Stimulated activated naive B cell treated with anti-CD40 and anti-IgM and Interleukin-4, amounts not matched to agents 10 μg/mL and 1 μg/mL and 100 μg/mL, for 72 hours (primary cell): ENCODE results near the gene ZNF775.
"Not testable (repeated sequence)": the region's sequence is repeated elsewhere in the genome, so short reads cannot be mapped to it uniquely, and the experiment has no call there.

Experiments
- ATAC-seq, 2 donors: fragments of 150-1000 bp; cut with Tn5 transposase; replicated peaks; 2 replicates each; pipeline ENCODE4 v1.10.0; 2021; ENCODE audit warnings: moderate library complexity in 1 of 2
- DNase-seq: peaks from one replicate; pipeline ENCODE4 v3.0.0; 2021
- H3K27ac Mint-ChIP-seq: one replicate; pipeline ENCODE4 v1.8.0; 2022; ENCODE audit warnings: mild to moderate bottlenecking, mixed read lengths
- H3K27me3 Mint-ChIP-seq, 2 donors: one replicate each; pipeline ENCODE4 v1.8.0; 2022; ENCODE audit warnings: mixed read lengths in 2 of 2
- H3K36me3 Mint-ChIP-seq, 2 donors: one replicate each; pipeline ENCODE4 v1.8.0; 2022; ENCODE audit warnings: mixed read lengths in 2 of 2, mild to moderate bottlenecking in 1 of 2
- H3K4me1 Mint-ChIP-seq, 2 donors: one replicate each; pipeline ENCODE4 v1.8.0; 2022; ENCODE audit warnings: mixed read lengths in 2 of 2, mild to moderate bottlenecking in 1 of 2
- H3K4me3 Mint-ChIP-seq, 2 donors: one replicate each; pipeline ENCODE4 v1.8.0; 2022; ENCODE audit warnings: mild to moderate bottlenecking in 2 of 2, mixed read lengths in 2 of 2, moderate library complexity in 1 of 2
- H3K9me3 Mint-ChIP-seq, 2 donors: one replicate each; pipeline ENCODE4 v1.8.0; 2022; ENCODE audit warnings: mixed read lengths in 2 of 2, mild to moderate bottlenecking in 1 of 2

The ZNF775 gene

DNA sequence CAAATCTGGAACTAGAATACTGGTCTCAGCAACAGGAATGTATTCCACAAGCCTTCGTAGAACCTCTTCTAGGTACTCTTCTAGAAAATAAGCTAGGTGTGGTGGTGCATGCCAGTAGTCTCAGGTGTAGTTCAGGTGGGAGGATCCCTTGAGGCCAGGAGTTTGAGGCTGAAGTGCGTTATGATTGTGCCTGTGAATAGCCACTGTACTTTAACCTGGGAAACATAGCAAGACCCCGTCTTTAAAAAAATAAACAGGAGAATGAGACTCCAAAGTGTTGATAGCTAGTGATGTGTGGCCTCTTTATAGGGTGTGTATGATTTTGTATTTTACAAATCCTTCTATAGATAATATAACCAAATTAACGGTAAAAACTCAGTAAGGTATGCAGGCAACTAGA, 1.5 kb upstream of the ZNF775 start:
- peaks cover 37 to 46% of the 10 kb centered on the region in 2 donors for H3K36me3 Mint-ChIP-seq

DNA sequence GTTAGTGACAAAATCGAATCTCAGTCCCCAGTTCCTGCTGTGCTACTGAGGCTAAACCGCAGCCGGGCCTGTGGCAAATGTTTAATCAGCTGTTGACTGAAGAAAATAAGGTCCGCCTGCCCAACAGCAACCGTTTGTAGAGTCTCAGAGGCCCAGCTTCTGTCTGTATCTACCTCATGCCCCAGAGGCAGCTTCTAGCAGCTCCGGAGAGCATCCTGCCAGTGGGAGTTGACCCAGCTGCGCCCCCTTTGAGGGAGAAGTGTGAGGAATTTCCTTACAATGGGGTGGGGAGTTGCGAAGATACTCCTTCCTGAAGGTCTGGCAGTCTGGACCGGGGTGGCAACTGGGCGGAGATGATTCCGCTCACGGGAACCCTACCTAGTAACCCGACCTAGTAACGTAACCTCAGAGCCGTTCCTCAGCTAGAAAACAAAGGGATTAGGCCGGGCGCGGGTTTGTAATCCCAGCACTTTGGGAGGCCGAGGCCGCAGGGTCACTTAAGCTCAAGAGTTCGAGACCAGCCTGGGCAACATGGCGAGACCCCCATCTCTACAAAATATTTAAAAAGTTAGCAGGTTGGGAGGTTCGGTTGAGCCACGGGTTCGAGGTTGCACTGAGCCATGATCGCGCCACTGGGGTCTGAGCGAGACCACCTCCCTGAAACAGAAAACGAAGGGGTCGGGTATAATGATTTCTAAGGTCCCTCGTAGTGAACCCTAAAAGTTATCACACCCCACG, 846 bp upstream of the ZNF775 start:
- peaks cover 71 to 90% of the 10 kb centered on the region in 2 donors for H3K4me1 Mint-ChIP-seq
- H3K9me3 Mint-ChIP-seq, result no peaks in the 10 kb centered on the region
- H3K27me3 Mint-ChIP-seq, result no peaks in the 10 kb centered on the region
- peak in 1 of 2 donors; percentile 7 for ATAC-seq
- H3K27ac Mint-ChIP-seq, result peak overlapping the region; percentile 94
- H3K4me3 Mint-ChIP-seq, result peak overlapping the region; percentile 81 to 93
- peak; percentile 23 for DNase-seq
- peaks cover 32 to 46% of the 10 kb centered on the region in 2 donors for H3K36me3 Mint-ChIP-seq

More for the DNA sequence above, 1.5 kb upstream of the ZNF775 start:
- no peaks in the 10 kb centered on the region for H3K27me3 Mint-ChIP-seq
- no peak for ATAC-seq
- H3K4me3 Mint-ChIP-seq, result peak overlapping the region; percentile 59 to 93
- peak overlapping the region; percentile 94 for H3K27ac Mint-ChIP-seq
- peaks cover 70 to 90% of the 10 kb centered on the region in 2 donors for H3K4me1 Mint-ChIP-seq
- H3K9me3 Mint-ChIP-seq, result no peaks in the 10 kb centered on the region
- DNase-seq, result no peak

DNA sequence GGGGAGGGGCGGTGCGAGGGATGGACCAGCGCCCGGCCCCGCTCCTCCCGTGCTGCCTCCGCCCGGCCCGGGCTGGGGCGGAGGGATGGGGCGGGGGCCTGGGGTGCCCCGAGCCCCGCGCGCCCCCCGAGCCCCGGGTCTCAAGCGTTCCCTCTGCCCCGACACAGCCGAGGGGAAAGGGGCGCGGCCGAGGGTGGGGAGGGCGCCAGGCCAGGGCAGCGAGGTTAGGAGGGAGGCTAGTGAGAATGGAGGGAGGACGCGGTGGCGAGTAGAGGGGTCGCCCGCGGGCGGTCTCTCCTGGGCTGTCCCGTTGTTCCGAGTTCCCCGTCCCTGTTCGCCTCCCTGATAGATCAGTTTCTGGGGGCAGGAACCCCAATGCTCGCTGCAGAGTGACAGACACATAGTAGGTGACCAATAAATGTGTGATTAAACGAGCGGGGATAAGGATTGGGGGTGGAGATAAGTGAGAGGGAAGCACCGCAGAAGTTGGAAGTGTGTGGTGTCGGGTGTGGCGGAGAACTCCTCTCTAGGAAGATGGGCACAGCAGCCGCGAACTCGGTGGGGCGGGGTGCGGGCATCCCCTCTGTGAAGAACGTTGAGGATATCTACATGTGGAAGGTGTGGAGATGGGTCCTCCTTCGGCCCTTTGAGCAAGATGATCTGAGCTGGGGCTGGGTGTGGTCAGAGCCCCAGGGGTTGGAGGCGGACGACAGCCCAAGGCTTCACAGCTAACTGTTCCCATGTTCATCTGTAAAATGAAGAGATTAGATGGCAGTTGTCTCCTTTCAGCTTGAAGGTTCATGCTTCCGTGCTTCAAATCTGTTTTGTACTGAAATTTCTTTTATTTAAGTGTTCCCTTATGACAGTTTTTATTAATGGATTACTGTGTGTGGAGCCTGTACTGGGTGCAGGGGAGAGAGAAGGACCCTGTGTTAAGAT, 580 bp downstream of the ZNF775 start:
- no peak for DNase-seq
- Mint-ChIP-seq H3K27ac (peak overlapping the region; percentile 95), H3K36me3 (peaks cover 19 to 33% of the 10 kb centered on the region in 2 donors), H3K4me1 (peaks cover 66 to 90% of the 10 kb centered on the region in 2 donors), H3K9me3 (no peaks in the 10 kb centered on the region), H3K4me3 (peak overlapping the region; percentile 93), H3K27me3 (no peaks in the 10 kb centered on the region)
- ATAC-seq, result peak; percentile 10 to 12

GRCh38 chr7:150380463-150380862, 1.3 kb downstream of the ZNF775 start:
- H3K36me3 Mint-ChIP-seq, result peaks cover 13 to 27% of the 10 kb centered on the region in 2 donors
- DNase-seq, result peak; percentile 56
- H3K9me3 Mint-ChIP-seq, result no peaks in the 10 kb centered on the region
- ATAC-seq, result peak; percentile 29 to 39
- no peaks in the 10 kb centered on the region for H3K27me3 Mint-ChIP-seq
- H3K4me3 Mint-ChIP-seq, result peak overlapping the region; percentile 93
- peaks cover 63 to 85% of the 10 kb centered on the region in 2 donors for H3K4me1 Mint-ChIP-seq
- H3K27ac Mint-ChIP-seq, result peak overlapping the region; percentile 95

GRCh38 chr7:150381096-150381495, 2.0 kb downstream of the ZNF775 start:
- Mint-ChIP-seq H3K4me1 (peaks cover 58 to 84% of the 10 kb centered on the region in 2 donors), H3K27ac (peak overlapping the region; percentile 95), H3K36me3 (peaks cover 12 to 22% of the 10 kb centered on the region in 2 donors), H3K27me3 (no peaks in the 10 kb centered on the region), H3K9me3 (no peaks in the 10 kb centered on the region), H3K4me3 (peak overlapping the region; percentile 93)
- ATAC-seq (no peak), DNase-seq (no peak)

- Mint-ChIP-seq H3K36me3 (peaks cover 15 to 23% of the 10 kb centered on the region in 2 donors), H3K27ac (peak overlapping the region; percentile 91), H3K4me3 (peak overlapping the region in 1 of 2 donors; percentile 22), H3K4me1 (peaks cover 52 to 83% of the 10 kb centered on the region in 2 donors), H3K27me3 (no peaks in the 10 kb centered on the region), H3K9me3 (no peaks in the 10 kb centered on the region)
- ATAC-seq, result no peak
- DNase-seq, result no peak
Measured at GRCh38 chr7:150381785-150382122, 2.6 kb downstream of the ZNF775 start.

- Mint-ChIP-seq H3K4me3 (peak overlapping the region; percentile 6 to 7), H3K9me3 (no peaks in the 10 kb centered on the region), H3K27ac (peak overlapping the region; percentile 91), H3K27me3 (no peaks in the 10 kb centered on the region), H3K4me1 (peaks cover 49 to 81% of the 10 kb centered on the region in 2 donors), H3K36me3 (peaks cover 19 to 25% of the 10 kb centered on the region in 2 donors)
- ATAC-seq (no peak), DNase-seq (no peak)
Measured at GRCh38 chr7:150382123-150382843, 3.2 kb downstream of the ZNF775 start.

- no peak for DNase-seq
- H3K4me1 Mint-ChIP-seq, result peaks cover 44 to 76% of the 10 kb centered on the region in 2 donors
- no peaks in the 10 kb centered on the region for H3K9me3 Mint-ChIP-seq
- no peaks in the 10 kb centered on the region for H3K27me3 Mint-ChIP-seq
- H3K27ac Mint-ChIP-seq, result peak overlapping the region; percentile 62
- peaks cover 19 to 25% of the 10 kb centered on the region in 2 donors for H3K36me3 Mint-ChIP-seq
- peak overlapping the region; percentile 6 to 7 for H3K4me3 Mint-ChIP-seq
- no peak for ATAC-seq
Measured at GRCh38 chr7:150382844-150383225, 3.7 kb downstream of the ZNF775 start.

DNA sequence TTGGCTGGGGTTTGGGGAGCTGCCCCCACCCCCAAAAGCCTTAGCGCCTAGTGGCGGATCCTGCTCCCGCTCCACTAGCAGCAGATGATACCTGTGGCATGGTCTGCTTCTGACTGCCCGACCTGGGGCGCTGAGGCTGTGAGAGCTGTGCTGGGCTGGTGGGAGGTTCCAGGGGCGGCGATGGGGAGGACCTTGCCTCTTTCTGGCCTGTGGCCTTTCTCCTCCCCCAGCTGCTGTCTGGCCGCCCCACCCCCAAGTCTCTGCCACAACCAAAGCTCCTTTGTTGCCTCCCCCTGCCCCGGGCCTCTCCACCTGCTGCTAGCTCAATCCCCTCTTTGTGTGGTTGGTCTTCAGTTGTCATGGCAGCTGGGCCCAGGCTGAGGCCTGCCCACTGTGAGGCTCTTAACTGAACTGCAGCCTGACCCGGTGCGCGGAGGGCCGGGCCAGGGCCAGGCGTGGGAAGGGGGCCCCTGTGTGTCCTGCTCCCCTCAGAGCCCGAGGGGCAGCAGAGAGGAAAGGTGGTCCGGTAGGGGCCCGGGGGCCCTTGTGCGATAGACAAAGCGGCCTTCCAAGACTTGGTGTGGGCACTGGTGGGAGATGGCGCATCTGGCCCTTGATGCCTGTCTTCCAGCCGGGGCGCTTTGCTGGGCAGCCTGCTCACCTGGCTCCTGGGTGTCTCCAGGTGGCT, 4.7 kb downstream of the ZNF775 start:
- ATAC-seq, result no peak
- Mint-ChIP-seq H3K4me1 (peaks cover 41 to 75% of the 10 kb centered on the region in 2 donors), H3K27ac (peak overlapping the region; percentile 34), H3K27me3 (no peaks in the 10 kb centered on the region), H3K4me3 (no peak overlapping the region), H3K9me3 (no peaks in the 10 kb centered on the region), H3K36me3 (peaks cover 19 to 29% of the 10 kb centered on the region in 2 donors)
- DNase-seq, result no peak

DNA sequence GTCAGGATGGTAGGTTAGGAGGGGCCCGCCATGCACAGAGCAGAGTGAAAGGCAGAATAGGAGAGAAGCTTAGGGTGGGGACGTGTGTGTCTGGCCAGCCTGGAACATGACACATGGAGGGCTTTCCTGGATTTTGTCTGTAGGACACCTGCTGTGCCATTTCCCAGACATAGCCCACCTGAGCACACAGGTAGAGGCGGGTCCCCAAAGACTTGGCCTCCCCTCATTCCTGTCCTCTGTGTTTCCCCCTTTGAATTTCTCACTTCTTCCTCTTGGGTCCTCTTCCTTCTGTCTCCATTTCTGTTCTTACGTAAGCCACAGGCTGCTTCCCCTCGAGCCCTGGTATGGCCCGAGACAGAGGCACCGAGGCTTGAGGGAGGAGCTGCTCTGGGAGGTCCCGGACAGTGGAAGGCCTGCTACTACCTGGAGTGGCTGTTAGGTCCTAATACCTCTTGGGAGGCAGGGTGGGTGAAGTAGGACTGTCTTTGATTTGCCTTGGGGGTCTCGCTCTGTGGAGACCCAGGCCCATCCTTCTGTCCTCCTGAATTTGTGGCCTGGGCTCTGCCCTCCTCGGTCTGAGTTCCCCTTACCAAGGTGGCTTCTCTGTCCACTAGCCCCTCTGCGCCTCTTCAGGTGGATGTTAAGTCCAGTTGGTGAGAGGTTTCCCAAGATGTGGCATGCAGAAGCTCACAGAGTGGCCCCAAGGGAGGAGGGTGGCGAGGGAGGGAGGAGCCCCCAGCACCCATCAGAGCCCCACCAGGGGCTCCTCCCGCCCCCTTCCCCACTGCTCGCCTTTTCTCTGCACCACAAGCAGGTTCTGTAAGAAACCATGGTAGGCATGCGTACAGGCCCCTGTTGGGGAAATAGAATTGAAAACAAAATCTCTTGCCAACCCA, 5.5 kb downstream of the ZNF775 start:
- ATAC-seq (no peak), DNase-seq (no peak)
- no peak overlapping the region for H3K4me3 Mint-ChIP-seq
- peaks cover 21 to 30% of the 10 kb centered on the region in 2 donors for H3K36me3 Mint-ChIP-seq
- no peaks in the 10 kb centered on the region for H3K27me3 Mint-ChIP-seq
- H3K9me3 Mint-ChIP-seq, result no peaks in the 10 kb centered on the region
- no peak overlapping the region for H3K27ac Mint-ChIP-seq
- peaks cover 46 to 81% of the 10 kb centered on the region in 2 donors for H3K4me1 Mint-ChIP-seq

DNA sequence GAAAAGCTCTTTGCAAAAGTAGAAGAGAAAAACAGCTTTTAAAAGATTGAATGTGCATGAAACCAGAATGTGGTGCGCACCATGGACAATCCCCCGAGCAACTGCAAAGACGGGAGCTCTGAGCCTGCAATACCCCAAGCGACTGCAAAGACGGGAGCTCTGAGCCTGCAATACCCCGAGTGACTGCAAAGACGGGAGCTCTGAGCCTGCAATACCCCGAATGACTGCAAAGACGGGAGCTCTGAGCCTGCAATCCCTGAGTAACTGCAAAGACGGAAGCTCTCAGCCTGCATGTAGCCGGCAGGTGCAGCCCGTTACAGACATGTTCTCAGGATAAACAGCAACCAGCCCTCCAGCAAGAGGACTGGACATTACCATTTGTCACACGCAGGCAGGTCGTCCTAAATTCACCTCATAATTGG, 6.2 kb downstream of the ZNF775 start:
- H3K27me3 Mint-ChIP-seq, result no peaks in the 10 kb centered on the region
- no peak overlapping the region for H3K27ac Mint-ChIP-seq
- no peak for ATAC-seq
- no peaks in the 10 kb centered on the region for H3K9me3 Mint-ChIP-seq
- DNase-seq, result no peak
- peaks cover 24 to 28% of the 10 kb centered on the region in 2 donors for H3K36me3 Mint-ChIP-seq
- H3K4me1 Mint-ChIP-seq, result peaks cover 39 to 81% of the 10 kb centered on the region in 2 donors
- H3K4me3 Mint-ChIP-seq, result no peak overlapping the region

DNA sequence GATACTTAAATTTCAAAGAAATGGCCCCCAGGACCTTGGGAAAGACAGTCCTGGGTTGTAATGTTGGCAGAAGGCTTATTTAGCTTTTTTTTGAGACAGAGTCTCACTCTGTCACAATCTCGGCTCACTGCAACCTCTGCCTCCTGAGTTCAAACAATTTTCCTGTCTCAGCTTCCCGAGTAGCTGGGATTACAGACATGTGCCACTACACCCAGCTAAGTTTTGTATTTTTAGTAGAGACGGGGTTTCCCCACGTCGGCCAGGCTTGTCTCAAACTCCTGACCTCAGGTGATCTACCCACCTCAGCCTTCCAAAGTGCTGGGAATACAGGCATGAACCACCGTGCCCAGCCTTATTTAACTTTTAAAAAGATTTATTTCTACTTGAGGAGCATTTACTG, 6.8 kb downstream of the ZNF775 start:
- H3K4me1 Mint-ChIP-seq, result peaks cover 34 to 75% of the 10 kb centered on the region in 2 donors
- not testable (repeated sequence) for DNase-seq, H3K4me3 Mint-ChIP-seq, H3K27ac Mint-ChIP-seq, H3K9me3 Mint-ChIP-seq, H3K27me3 Mint-ChIP-seq, ATAC-seq
- H3K36me3 Mint-ChIP-seq, result peaks cover 27 to 30% of the 10 kb centered on the region in 2 donors

- no peak for DNase-seq
- Mint-ChIP-seq H3K4me3 (no peak overlapping the region), H3K27me3 (no peaks in the 10 kb centered on the region), H3K27ac (no peak overlapping the region), H3K9me3 (no peaks in the 10 kb centered on the region), H3K4me1 (peaks cover 14 to 58% of the 10 kb centered on the region in 2 donors), H3K36me3 (peaks cover 28 to 29% of the 10 kb centered on the region in 2 donors)
- no peak for ATAC-seq
Measured at GRCh38 chr7:150388306-150388705, 9.2 kb downstream of the ZNF775 start.
